KMS-11 (cell line): Measurements from ENCODE around the gene LRRC56.

Source experiments
- H2AFZ ChIP-seq: fragments of 200-600 bp; sonication (generic); 2 replicates; pipeline ENCODE4 v1.6.1; 2016; ENCODE audit warnings: antibody characterized with exemption, mixed run types, low read depth
- H3K27ac ChIP-seq: fragments of 200-600 bp; sonication (generic); 2 replicates; pipeline ENCODE4 v1.6.1; 2016; ENCODE audit warnings: mild to moderate bottlenecking, mixed run types
- H3K27me3 ChIP-seq: fragments of 200-600 bp; sonication (generic); 2 replicates; pipeline ENCODE4 v1.6.1; 2017; ENCODE audit warnings: mild to moderate bottlenecking, low read depth, mixed run types, moderate library complexity; ENCODE audit not compliant: insufficient read depth
- H3K36me3 ChIP-seq: fragments of 200-600 bp; sonication (generic); 2 replicates; pipeline ENCODE4 v1.6.1; 2017; ENCODE audit warnings: mild to moderate bottlenecking, mixed run types; ENCODE audit not compliant: insufficient read depth
- H3K4me1 ChIP-seq: fragments of 200-600 bp; sonication (generic); 2 replicates; pipeline ENCODE4 v1.6.1; 2016; ENCODE audit warnings: mild to moderate bottlenecking, low read depth, mixed run types; ENCODE audit not compliant: poor library complexity, severe bottlenecking
- H3K4me2 ChIP-seq: fragments of 200-600 bp; sonication (generic); 2 replicates; pipeline ENCODE4 v1.7.0; 2016; ENCODE audit warnings: mild to moderate bottlenecking, mixed run types
- H3K4me3 ChIP-seq: fragments of 200-600 bp; sonication (generic); IDR thresholded peaks from 2 replicates; pipeline ENCODE4 v1.6.1; 2017; ENCODE audit warnings: low read depth, low read length, mixed read lengths; ENCODE audit not compliant: insufficient read depth
- H3K79me2 ChIP-seq: fragments of 200-600 bp; sonication (generic); 2 replicates; pipeline ENCODE4 v1.6.1; 2016; ENCODE audit warnings: low read depth, mixed run types; ENCODE audit not compliant: insufficient read depth
- H3K9ac ChIP-seq: fragments of 200-600 bp; sonication (generic); 2 replicates; pipeline ENCODE4 v1.6.1; 2016; ENCODE audit warnings: mild to moderate bottlenecking, mixed run types
- H4K20me1 ChIP-seq: fragments of 200-600 bp; sonication (generic); 2 replicates; pipeline ENCODE4 v1.6.1; 2016; ENCODE audit warnings: mild to moderate bottlenecking, mixed run types; ENCODE audit not compliant: insufficient read depth
- CTCF ChIP-seq: fragments of 200-600 bp; sonication (generic); conservative IDR thresholded peaks from 2 replicates; pipeline ENCODE4 v1.6.1; 2017; ENCODE audit warnings: low read depth, mild to moderate bottlenecking, antibody characterized with exemption, low read length, moderate library complexity, mixed read lengths

LRRC56 gene

GRCh38 chr11:559712-560304, 22.5 kb downstream of the LRRC56 start:
- Histone ChIP-seq H3K79me2 (no peaks in the 10 kb centered on the region), H3K4me3 (no peak overlapping the region), H3K4me1 (peaks cover 13% of the 10 kb centered on the region), H2AFZ (peak overlapping the region; percentile 57; the same call in 1 of the 2 replicates), H3K27me3 (no peaks in the 10 kb centered on the region; the same call in 1 of the 2 replicates), H3K4me2 (peak overlapping the region; percentile 71), H4K20me1 (no peaks in the 10 kb centered on the region), H3K9ac (peak overlapping the region; percentile 39; the same call in 1 of the 2 replicates), H3K36me3 (no peaks in the 10 kb centered on the region), H3K27ac (no peak overlapping the region)
- no peak for TF ChIP-seq CTCF

- TF ChIP-seq CTCF, result no peak
- Histone ChIP-seq H3K4me2 (peak within 1 kb of the TSS; percentile 71), H4K20me1 (no peaks in the 10 kb centered on the region), H3K36me3 (no peaks in the 10 kb centered on the region), H3K27me3 (no peaks in the 10 kb centered on the region; the same call in 1 of the 2 replicates), H3K9ac (peak within 1 kb of the TSS; percentile 39; the same call in 1 of the 2 replicates), H3K27ac (no peak within 1 kb of the TSS), H2AFZ (peak within 1 kb of the TSS; percentile 81), H3K4me3 (no peak within 1 kb of the TSS), H3K79me2 (no peaks in the 10 kb centered on the region), H3K4me1 (peaks cover 13% of the 10 kb centered on the region)
These were observed 23.2 kb downstream of the LRRC56 start, which contains the start of the genes LMNTD2 and RASSF7 for GRCh38 chr11:560305-561147. TSS of gene LMNTD2 (minus strand) at chr11:560738. CDS start at chr11:560716, 22 bp downstream. TSS of gene RASSF7 (plus strand) at chr11:560970. CDS start at chr11:561769, 799 bp downstream.

GRCh38 chr11:561148-562003, 24.0 kb downstream of the LRRC56 start:
- H3K4me2 ChIP-seq, result peak overlapping the region; percentile 63
- peaks cover 13% of the 10 kb centered on the region for H3K4me1 ChIP-seq
- H3K27ac ChIP-seq, result no peak overlapping the region
- TF ChIP-seq CTCF, result no peak
- H3K4me3 ChIP-seq, result no peak overlapping the region
- no peaks in the 10 kb centered on the region for H3K36me3 ChIP-seq
- H4K20me1 ChIP-seq, result no peaks in the 10 kb centered on the region
- no peaks in the 10 kb centered on the region; the same call in 1 of the 2 replicates for H3K27me3 ChIP-seq
- peak overlapping the region; percentile 30; the same call in 1 of the 2 replicates for H3K9ac ChIP-seq
- no peaks in the 10 kb centered on the region for H3K79me2 ChIP-seq
- peak overlapping the region; percentile 81 for H2AFZ ChIP-seq

GRCh38 chr11:562046-562645, 24.8 kb downstream of the LRRC56 start:
- Histone ChIP-seq H3K36me3 (no peaks in the 10 kb centered on the region), H3K4me3 (no peak overlapping the region), H3K4me2 (peak overlapping the region; percentile 63), H3K27ac (no peak overlapping the region), H3K4me1 (peaks cover 13% of the 10 kb centered on the region), H3K79me2 (no peaks in the 10 kb centered on the region), H4K20me1 (no peaks in the 10 kb centered on the region), H3K9ac (no peak overlapping the region), H3K27me3 (no peaks in the 10 kb centered on the region; the same call in 1 of the 2 replicates), H2AFZ (no peak overlapping the region)
- TF ChIP-seq CTCF, result no peak
